Measurements from ENCODE around the gene PCBP4. TPM values are rescaled to one million over a fixed set of nuclear protein-coding genes. Genes with fewer than 3 reads are reported as not detected.

The PCBP4 gene
- total RNA-seq, 1 experiment from 2014 or later = 37.0 TPM

- DNase-seq (ENCODE audit: low read depth) = no peak
Measured at GRCh38 chr3:51916418-51916817, 50.8 kb downstream of the PCBP4 start.

GRCh38 chr3:51908026-51908425 lies 59.2 kb downstream of the PCBP4 start:
- DNase-seq (ENCODE audit: low read depth) = no peak

Other genes starting within 250 kb of the PCBP4 start
- gene IQCF6, start 188.2 kb downstream of the PCBP4 start, total RNA-seq (2014; rRNA removed; shearing (Covaris generic)) = not detected in 2 replicates
- gene IQCF2, start 105.8 kb downstream of the PCBP4 start, total RNA-seq (2014; rRNA removed; shearing (Covaris generic)) = not detected in 2 replicates
- gene IQCF5, start 91.9 kb downstream of the PCBP4 start, total RNA-seq (2014; rRNA removed; shearing (Covaris generic)) = not detected in 2 replicates
- not detected in 2 replicates for gene IQCF1, start 64.1 kb downstream of the PCBP4 start, total RNA-seq (2014; rRNA removed; shearing (Covaris generic))
- 69.3 and 71.7 TPM in 2 replicates for gene RRP9, start 25.6 kb downstream of the PCBP4 start, total RNA-seq (2014; rRNA removed; shearing (Covaris generic))
- 4.4 and 8.9 TPM in 2 replicates for gene PARP3, start 25.1 kb downstream of the PCBP4 start, total RNA-seq (2014; rRNA removed; shearing (Covaris generic))
- not detected in 2 replicates for gene GPR62, start 12.1 kb downstream of the PCBP4 start, total RNA-seq (2014; rRNA removed; shearing (Covaris generic))
- gene ABHD14B, start 6.6 kb upstream of the PCBP4 start, total RNA-seq (2014; rRNA removed; shearing (Covaris generic)) = 8.3 and 13.2 TPM in 2 replicates
- gene ABHD14A, start 7.6 kb upstream of the PCBP4 start, total RNA-seq (2014; rRNA removed; shearing (Covaris generic)) = 1.9 and 10.5 TPM in 2 replicates
- gene ACY1, start 16.1 kb upstream of the PCBP4 start, total RNA-seq (2014; rRNA removed; shearing (Covaris generic)) = 15.9 and 25.9 TPM in 2 replicates
- 865 and 1,191 TPM in 2 replicates for gene RPL29, start 28.4 kb upstream of the PCBP4 start, total RNA-seq (2014; rRNA removed; shearing (Covaris generic))
- gene DUSP7, start 89.1 kb upstream of the PCBP4 start, total RNA-seq (2014; rRNA removed; shearing (Covaris generic)) = 14.2 TPM in 2 replicates
- gene POC1A, start 187.0 kb upstream of the PCBP4 start, total RNA-seq (2014; rRNA removed; shearing (Covaris generic)) = 6.0 and 8.6 TPM in 2 replicates
- gene ALAS1, start 230.7 kb upstream of the PCBP4 start, total RNA-seq (2014; rRNA removed; shearing (Covaris generic)) = 35.5 and 50.2 TPM in 2 replicates

Data from Daoy (cell line).